NCI-H1417 treated with DMSO at 0.1 percent for 48 hours (cell line): ENCODE results near the gene SLC31A1.
A peak's percentile ranks its signal among the peaks of the same experiment; 100 is the strongest.
"Not testable (repeated sequence)": the region's sequence is repeated elsewhere in the genome, so short reads cannot be mapped to it uniquely, and the experiment has no call there.

Experiments used
- DNase-seq: peaks from one replicate; lab custom pipeline; 2025; lab: John Stamatoyannopoulos, UW

Gene SLC31A1

GRCh38 chr9:113261917-113262671 is 40.8 kb downstream of the SLC31A1 start:
- no peak for DNase-seq

- no peak for DNase-seq
These were observed 44.8 kb downstream of the SLC31A1 start for GRCh38 chr9:113266174-113266573.

- no peak for DNase-seq
These were observed 46.7 kb downstream of the SLC31A1 start for GRCh38 chr9:113267911-113268566.

- no peak for DNase-seq
These were observed 48.0 kb downstream of the SLC31A1 start for GRCh38 chr9:113269355-113269754.

- no peak for DNase-seq
These were observed 48.5 kb downstream of the SLC31A1 start for GRCh38 chr9:113269871-113270270.

GRCh38 chr9:113274474-113275156 is 53.3 kb downstream of the SLC31A1 start:
- DNase-seq = peak; percentile 44

- DNase-seq = peak; percentile 95
These were observed 54.1 kb downstream of the SLC31A1 start, which contains the start of the genes CDC26 and PRPF4 for GRCh38 chr9:113275157-113276131. TSS of gene CDC26 (minus strand) at chr9:113275572. CDS start at chr9:113272507, 3,065 bp downstream. TSS of gene PRPF4 (plus strand) at chr9:113275658. CDS start at chr9:113275744, 86 bp downstream.

GRCh38 chr9:113278840-113279239 is 57.5 kb downstream of the SLC31A1 start:
- DNase-seq = no peak

GRCh38 chr9:113281356-113281755 is 60.0 kb downstream of the SLC31A1 start:
- DNase-seq = no peak

GRCh38 chr9:113289091-113289490 is 67.7 kb downstream of the SLC31A1 start:
- no peak for DNase-seq

GRCh38 chr9:113290052-113290607 is 68.8 kb downstream of the SLC31A1 start:
- DNase-seq = no peak

GRCh38 chr9:113293285-113293878 is 72.0 kb downstream of the SLC31A1 start:
- no peak for DNase-seq

GRCh38 chr9:113296247-113296646 is 74.9 kb downstream of the SLC31A1 start:
- not testable (repeated sequence) for DNase-seq

GRCh38 chr9:113296796-113297558 is 75.6 kb downstream of the SLC31A1 start:
- DNase-seq = no peak

- DNase-seq = no peak
These were observed 77.0 kb downstream of the SLC31A1 start for GRCh38 chr9:113298311-113298710.

- peak; percentile 89 for DNase-seq
These were observed 77.8 kb downstream of the SLC31A1 start for GRCh38 chr9:113298924-113299770.

GRCh38 chr9:113299800-113300292 is 78.5 kb downstream of the SLC31A1 start:
- no peak for DNase-seq

GRCh38 chr9:113301548-113301947 is 80.2 kb downstream of the SLC31A1 start:
- no peak for DNase-seq
